HepG2 (cell line): ENCODE data around the gene SIGLEC1. TPM values are rescaled to one million over a fixed set of nuclear protein-coding genes. Genes with fewer than 3 reads are reported as not detected.

Source experiments
- ATAC-seq: fragments of 200-7000 bp; cut with Tn5 transposase; 3 replicates; pipeline ENCODE4 v1.9.1; 2020; ENCODE audit warnings: mild to moderate bottlenecking, moderate library complexity
- BruUV-seq: library from RNA; stranded (reverse); fragments of 400-500 nt; replicated peaks from 2 replicates; lab custom pipeline; 2021; lab: Mats Ljungman, UMichigan
- CTCF ChIA-PET: fragments of 300-600 bp; formaldehyde crosslinking; extraction: SDS; loops from one replicate; lab custom pipeline; 2021; ENCODE audit warnings: low total read pairs, inconsistent platforms, low intra/inter-chr PET ratio; lab: Yijun Ruan, JAX
- POLR2A ChIA-PET: fragments of 350-600 bp; sonication (Branson Sonifier 250); formaldehyde crosslinking; loops from one replicate; lab custom pipeline; 2020; ENCODE audit warnings: antibody characterized with exemption, inconsistent platforms; lab: Yijun Ruan, JAX
- DNase-seq: peaks from one replicate; pipeline ENCODE4 v3.0.0-alpha.2; 2015; ENCODE audit warnings: low spot score
- FAIRE-seq: peaks from 3 replicates; lab custom pipeline; 2011; peaks lifted over from hg19 to GRCh38; lab: Jason Lieb, UNC
- H2AFZ ChIP-seq: one replicate; pipeline ENCODE4 v1.6.1; 2011; ENCODE audit warnings: low read length, inconsistent platforms
- H3K27ac ChIP-seq: fragments of 300-600 bp; 3 replicates; pipeline ENCODE4 v1.8.0; 2011; ENCODE audit warnings: mixed run types, mild to moderate bottlenecking, mixed read lengths, low read length, inconsistent platforms; ENCODE audit not compliant: insufficient read depth; ENCODE audit errors: extremely low read length
- H3K27me3 ChIP-seq, 2 experiments: fragments of 200-600 bp in 1 of 2; 2 replicates in 1 of 2; 3 replicates in 1 of 2; pipeline versions ENCODE4 v1.6.0 to v1.8.0; 2011; ENCODE audit warnings: low read length in 2 of 2, mild to moderate bottlenecking in 2 of 2, moderate library complexity in 2 of 2, inconsistent platforms in 1 of 2; ENCODE audit not compliant: insufficient read depth in 2 of 2, control insufficient read depth in 1 of 2
- H3K36me3 ChIP-seq, 2 experiments: fragments of 200-600 bp in 1 of 2; replicated peaks in 1 of 2; 2 replicates in 1 of 2; 3 replicates in 1 of 2; pipeline versions ENCODE4 v1.5.1 to v1.8.0; 2011; ENCODE audit warnings: low read length in 2 of 2, inconsistent platforms in 1 of 2; ENCODE audit not compliant: insufficient read depth in 2 of 2, control insufficient read depth in 1 of 2
- H3K4me1 ChIP-seq: 2 replicates; pipeline ENCODE4 v1.5.1; 2012; ENCODE audit warnings: low read length, inconsistent platforms; ENCODE audit not compliant: insufficient read depth
- H3K4me2 ChIP-seq: 2 replicates; pipeline ENCODE4 v1.6.0; 2011; ENCODE audit warnings: low read depth, low read length, inconsistent platforms
- H3K4me3 ChIP-seq, 3 experiments: fragments of 200-600 bp in 1 of 3; sonication (generic), shearing (Covaris generic) in 1 of 3; replicated peaks in 1 of 3; 2 replicates each; pipeline ENCODE4 v1.5.1; 2011 to 2016; ENCODE audit warnings: low read length in 3 of 3, inconsistent platforms in 2 of 3, low read depth in 2 of 3, mild to moderate bottlenecking in 2 of 3, control low read depth in 1 of 3, mixed read lengths in 1 of 3; ENCODE audit not compliant: insufficient read depth in 1 of 3
- H3K79me2 ChIP-seq: one replicate; pipeline ENCODE4 v1.6.1; 2011; ENCODE audit warnings: low read length, inconsistent platforms; ENCODE audit not compliant: insufficient read depth
- H3K9ac ChIP-seq: 2 replicates; pipeline ENCODE4 v1.6.0; 2011; ENCODE audit warnings: mild to moderate bottlenecking, low read depth, low read length, inconsistent platforms; ENCODE audit not compliant: insufficient read depth
- H3K9me3 ChIP-seq: 2 replicates; pipeline ENCODE4 v1.5.1; 2012; ENCODE audit warnings: mild to moderate bottlenecking, low read length
- H4K20me1 ChIP-seq: 2 replicates; pipeline ENCODE4 v1.6.0; 2011; ENCODE audit warnings: inconsistent platforms, mild to moderate bottlenecking, low read length, moderate library complexity; ENCODE audit not compliant: insufficient read depth
- HINFP ChIP-seq: sonication (generic); formaldehyde crosslinking; IDR thresholded peaks from 2 replicates; pipeline ENCODE4 v1.4.0; 2020; ENCODE audit warnings: low read depth, mild to moderate bottlenecking, missing genetic modification reagents
- TFDP2 ChIP-seq: sonication (generic); formaldehyde crosslinking; IDR thresholded peaks from 2 replicates; pipeline ENCODE4 v1.4.0; 2020; ENCODE audit warnings: missing genetic modification reagents
- ZNF160 ChIP-seq: sonication (generic); formaldehyde crosslinking; IDR thresholded peaks from 2 replicates; pipeline ENCODE4 v1.8.0; 2022; ENCODE audit warnings: mild to moderate bottlenecking, inconsistent platforms, missing genetic modification reagents
- ZNF263 ChIP-seq: sonication (generic); formaldehyde crosslinking; IDR thresholded peaks from 2 replicates; pipeline ENCODE4 v1.4.0; 2020; ENCODE audit warnings: missing genetic modification reagents
- ZNF737 ChIP-seq: sonication (generic); formaldehyde crosslinking; IDR thresholded peaks from 2 replicates; pipeline ENCODE4 v1.5.0; 2020; ENCODE audit warnings: missing genetic modification reagents, mild to moderate bottlenecking, borderline replicate concordance
- WGBS: methylation state at CpG from one replicate; pipeline ENCODE4 v1.1.6; 2017; ENCODE audit warnings: low lambda C conversion rate; 5-methylcytosine and 5-hydroxymethylcytosine counted together
- in situ Hi-C: cut with HindIII; loops from 2 replicates; pipeline ENCODE4 v1.10.0; 2017; ENCODE audit warnings: low pct_unique_long_range_greater_than_20kb; ENCODE audit not compliant: extremely low pct_ligation_motif_present
- intact Hi-C: fragments of 100-400 bp; cut with micrococcal nuclease; formaldehyde crosslinking; loops from one replicate; pipeline ENCODE4 v1.10.0; 2022; ENCODE audit not compliant: unreplicated experiment
- polyA plus RNA-seq, 8 experiments: library from polyadenylated mRNA; depleted of rRNA in 3 of 8; stranded (reverse) in 7 of 8; unstranded in 1 of 8; fragments of >200 nt; fragmentation: Illumina TruSeq in 4 of 8; extraction: Trizol in 4 of 8; gene quantifications; 2 replicates each; pipeline versions ENCODE4 v1.2.1 to v1.2.3, GENCODE V29; 2011 to 2016; ENCODE audit warnings: low read depth in 4 of 8, missing spikeins in 1 of 8, mixed read lengths in 1 of 8; ENCODE audit not compliant: insufficient read depth in 1 of 8
- total RNA-seq, 5 experiments: library from RNA; depleted of rRNA; stranded (reverse); fragments of >200 nt; fragmentation: Illumina TruSeq; extraction: Trizol; gene quantifications; 2 replicates each; pipeline ENCODE4 v1.2.3, GENCODE V29; 2016; ENCODE audit warnings: low read depth in 1 of 5

SIGLEC1 gene
- total and polyA plus RNA-seq, 2 of the 13 experiments (the other 11 are each of a cell fraction or from before 2014, with no cell fraction given), result 0.01 TPM; not detected in 1

- Histone ChIP-seq H3K9me3 (no peaks in the 10 kb centered on the region), H3K9ac (no peak overlapping the region)
These were observed 37.2 kb downstream of the SIGLEC1 start for GRCh38 chr20:3674995-3675900.

More at GRCh38 chr20:3674995-3675900, 37.2 kb downstream of the SIGLEC1 start:
- CTCF ChIA-PET, result no interaction called here
- Histone ChIP-seq H2AFZ (no peak overlapping the region), H3K4me1 (peaks cover 8% of the 10 kb centered on the region; the same call in 1 of the 2 replicates), H3K36me3 (no peaks in the 10 kb centered on the region), H4K20me1 (no peaks in the 10 kb centered on the region), H3K4me2 (no peak overlapping the region), H3K27me3 (peaks cover 58 to 98% of the 10 kb centered on the region in 2 experiments), H3K4me3 (no peak overlapping the region), H3K79me2 (no peaks in the 10 kb centered on the region), H3K27ac (no peak overlapping the region)
- intact Hi-C loops, result no loop called here
- no TSS peak for BruUV-seq
- POLR2A ChIA-PET, result interaction anchor here (1.5 kb wide), 1 partner anchor 92 kb away, joined by 4 read pairs; the partner anchor contains the start of gene ADISSP
- ATAC-seq, result no peak
- 8% methylated on average over 13 of the region's 13 CpGs for WGBS
- no peak for FAIRE-seq
- TF ChIP-seq TFDP2 (CRISPR knock-in tag) (no peak), ZNF737 (no peak), ZNF263 (CRISPR knock-in tag) (0 out of 2 replicates have a peak, but pooled peaks have one; percentile 22), ZNF160 (CRISPR knock-in tag) (no peak), HINFP (no peak)
- DNase-seq, result no peak
- in situ Hi-C loops, result loop anchor here (5.0 kb wide), 1 partner anchor 37 kb away; the partner anchor contains the start of gene SIGLEC1
